HG03097 (cell line): Measurements from ENCODE around the gene ANKRD63.

ENCODE experiments used
- ATAC-seq: cut with Tn5 transposase; IDR thresholded peaks from one replicate; pipeline ENCODE4 v1.9.1; 2021; ENCODE audit not compliant: unreplicated experiment, low FRiP score

ANKRD63 gene

DNA sequence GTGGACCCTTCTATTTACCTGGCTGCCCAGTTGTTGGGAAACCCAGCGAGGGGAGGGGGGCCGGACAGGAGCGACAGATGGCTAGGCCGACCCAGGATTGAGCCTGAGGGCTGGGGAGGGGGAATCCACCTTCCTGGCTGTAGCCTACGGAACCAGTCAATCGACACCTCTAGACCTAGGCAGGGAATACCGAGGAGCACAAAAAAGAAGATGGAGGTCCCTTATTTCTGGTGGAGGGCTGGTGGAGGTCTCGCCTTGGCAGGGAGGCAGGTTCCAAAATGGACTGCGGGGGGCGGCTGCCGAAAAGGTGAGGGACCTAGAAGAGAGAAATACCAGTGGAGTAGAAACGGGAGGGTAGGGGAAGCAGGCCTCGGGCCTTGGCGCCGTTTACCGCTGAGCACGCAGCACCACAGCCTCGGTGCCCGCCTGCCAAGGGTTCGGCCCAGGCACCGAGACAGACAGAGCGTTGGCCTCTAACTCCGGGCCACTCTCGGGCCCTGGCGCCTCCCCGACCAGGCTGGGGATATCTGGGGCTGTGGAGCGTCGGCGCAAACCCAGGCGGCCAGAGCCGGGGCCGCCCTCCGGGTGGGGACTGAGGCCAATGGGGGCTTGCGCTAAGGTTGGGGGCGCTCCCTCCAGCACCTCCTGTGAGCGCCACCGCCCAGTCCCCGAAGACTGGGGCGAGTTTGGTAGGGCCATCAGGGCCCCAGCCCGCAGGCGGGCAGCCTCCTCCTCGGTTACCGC lies 1.6 kb downstream of the ANKRD63 start:
- ATAC-seq: no peak

DNA sequence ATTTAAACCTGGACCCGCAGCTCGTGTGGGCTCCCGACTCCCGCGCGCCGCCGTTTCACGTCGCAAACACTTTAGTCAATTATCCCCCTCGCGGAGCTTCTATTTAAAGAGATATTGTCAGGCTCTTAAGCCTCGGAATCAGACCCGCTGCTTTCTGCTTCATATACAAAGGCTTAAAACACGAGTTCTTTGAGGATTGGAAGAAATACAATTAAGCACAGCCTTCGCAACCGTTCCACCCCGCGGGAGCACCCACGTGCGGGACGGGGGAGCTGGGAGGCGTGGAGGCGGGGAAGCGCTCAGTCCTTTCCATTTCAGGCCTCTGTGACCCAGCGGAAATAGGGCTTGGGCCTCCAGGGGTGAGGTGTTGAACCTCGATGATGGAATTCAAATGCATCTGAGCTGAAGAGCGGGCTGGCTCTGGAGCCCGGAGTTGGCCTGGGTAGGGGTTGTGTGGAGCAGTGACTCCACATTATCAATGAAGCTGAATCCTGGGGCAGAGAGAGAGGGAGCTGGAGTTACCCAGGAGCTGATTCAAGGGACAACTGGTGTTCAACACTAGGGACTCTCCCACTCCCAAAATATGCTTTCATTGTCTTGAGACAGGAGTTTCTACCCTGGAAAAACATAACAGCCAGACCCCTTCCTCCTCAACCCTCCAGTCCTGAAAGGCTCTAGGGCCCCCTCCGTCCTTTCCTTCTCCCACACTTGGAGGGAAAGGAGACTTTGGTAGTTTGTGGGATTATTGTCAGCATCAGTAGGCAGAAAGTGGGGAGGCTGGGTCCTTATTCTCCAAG lies 2.4 kb downstream of the ANKRD63 start:
- ATAC-seq: no peak

DNA sequence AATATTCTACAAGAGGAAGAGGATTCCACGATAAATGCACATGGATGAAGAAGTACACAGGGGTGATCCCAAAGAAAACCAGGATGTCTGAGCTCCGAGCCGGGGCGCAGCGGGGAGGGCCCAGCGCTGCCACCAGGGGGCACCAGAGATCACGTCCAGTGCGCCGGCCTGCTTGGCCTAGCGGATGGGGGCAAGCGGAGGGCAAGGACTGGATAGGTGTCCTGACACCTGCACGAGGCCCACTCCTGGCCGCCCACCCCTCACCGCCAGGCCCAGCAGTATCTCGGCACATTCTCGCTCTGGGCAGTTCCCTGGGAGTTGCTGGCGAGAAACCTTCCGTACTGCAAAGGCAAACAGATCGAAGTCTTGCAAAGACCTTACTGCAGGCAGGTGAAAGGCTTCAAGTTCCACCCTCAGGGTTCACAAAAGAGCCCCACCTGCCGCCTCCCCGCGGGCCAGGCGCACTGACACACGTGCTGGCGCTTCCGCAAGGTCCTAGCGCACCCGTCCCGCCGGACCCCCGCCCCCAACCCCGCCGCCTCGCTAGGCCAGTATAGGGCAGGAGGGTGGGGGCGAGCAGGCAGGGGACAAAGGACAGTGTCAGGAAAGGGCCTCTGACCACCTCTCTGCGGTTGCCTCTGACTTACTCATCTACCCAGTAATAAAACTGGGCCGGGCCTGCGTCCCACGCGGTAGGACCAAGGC lies 3.3 kb downstream of the ANKRD63 start:
- no peak for ATAC-seq

DNA sequence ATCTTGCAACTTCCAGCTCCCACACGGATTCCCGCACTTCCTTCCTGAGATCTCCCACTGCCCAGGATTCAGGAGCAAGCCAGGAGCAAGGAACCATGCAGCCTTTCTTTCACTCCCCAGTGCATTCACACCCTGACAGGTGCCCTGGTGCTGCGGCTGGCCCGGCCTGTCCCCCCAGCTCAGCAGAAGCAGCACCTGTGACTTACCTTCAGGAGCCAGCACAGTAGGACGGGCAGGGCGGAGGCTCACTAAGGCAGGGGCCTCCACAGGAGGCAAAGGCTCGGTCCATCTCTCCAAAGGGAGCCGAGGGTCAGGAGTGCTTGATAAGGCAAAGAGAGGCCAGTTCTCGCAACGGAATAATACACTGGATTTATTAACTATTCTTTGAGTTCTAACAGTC lies 4.8 kb downstream of the ANKRD63 start:
- ATAC-seq: no peak

DNA sequence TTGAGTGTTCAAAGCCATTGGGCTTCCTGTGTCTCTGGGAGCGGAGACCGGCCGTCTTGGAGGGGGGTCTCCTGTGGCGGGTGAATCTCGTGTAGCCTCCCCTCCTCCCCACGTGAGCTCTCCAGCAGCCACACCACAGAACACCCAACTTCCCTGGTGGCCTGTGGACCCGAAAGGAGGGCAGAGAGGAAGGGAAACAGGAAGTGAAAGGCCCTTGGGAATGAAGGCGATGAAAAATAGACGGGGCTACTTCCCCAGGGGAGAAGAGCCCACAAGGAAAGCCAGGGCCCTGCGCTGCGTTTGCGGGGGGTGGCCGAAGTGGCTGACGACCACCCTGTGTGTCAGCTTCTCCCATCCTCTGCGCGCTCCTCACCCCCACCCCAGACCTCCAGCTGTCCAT lies 5.4 kb downstream of the ANKRD63 start:
- no peak for ATAC-seq

DNA sequence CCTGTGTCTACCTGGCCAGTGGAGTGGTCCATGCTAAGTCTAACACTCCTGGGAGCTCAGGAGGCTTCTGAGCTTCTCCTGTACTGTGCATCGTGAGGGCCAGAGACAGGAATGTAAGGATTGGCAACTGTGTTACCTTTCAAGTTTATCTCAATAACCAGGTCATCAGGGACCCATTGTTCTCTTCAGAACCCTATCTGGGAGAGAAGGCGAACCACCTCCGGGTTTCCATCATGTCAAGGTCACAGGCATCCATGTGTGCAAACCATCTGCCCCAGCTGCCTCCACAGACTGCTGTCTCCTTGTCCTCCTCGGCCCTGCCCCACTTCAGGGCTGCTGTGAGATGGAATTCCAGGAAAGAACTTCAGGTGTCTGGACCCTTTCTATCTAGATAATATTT lies 5.9 kb downstream of the ANKRD63 start:
- ATAC-seq: no peak

DNA sequence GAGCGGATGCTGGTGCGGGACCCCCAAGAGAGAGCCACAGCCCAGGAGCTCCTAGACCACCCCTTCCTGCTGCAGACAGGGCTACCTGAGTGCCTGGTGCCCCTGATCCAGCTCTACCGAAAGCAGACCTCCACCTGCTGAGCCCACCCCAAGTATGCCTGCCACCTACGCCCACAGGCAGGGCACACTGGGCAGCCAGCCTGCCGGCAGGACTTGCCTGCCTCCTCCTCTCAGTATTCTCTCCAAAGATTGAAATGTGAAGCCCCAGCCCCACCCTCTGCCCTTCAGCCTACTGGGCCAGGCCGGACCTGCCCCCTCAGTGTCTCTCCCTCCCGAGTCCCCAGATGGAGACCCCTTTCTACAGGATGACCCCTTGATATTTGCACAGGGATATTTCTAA lies 6.9 kb downstream of the ANKRD63 start:
- no peak for ATAC-seq

DNA sequence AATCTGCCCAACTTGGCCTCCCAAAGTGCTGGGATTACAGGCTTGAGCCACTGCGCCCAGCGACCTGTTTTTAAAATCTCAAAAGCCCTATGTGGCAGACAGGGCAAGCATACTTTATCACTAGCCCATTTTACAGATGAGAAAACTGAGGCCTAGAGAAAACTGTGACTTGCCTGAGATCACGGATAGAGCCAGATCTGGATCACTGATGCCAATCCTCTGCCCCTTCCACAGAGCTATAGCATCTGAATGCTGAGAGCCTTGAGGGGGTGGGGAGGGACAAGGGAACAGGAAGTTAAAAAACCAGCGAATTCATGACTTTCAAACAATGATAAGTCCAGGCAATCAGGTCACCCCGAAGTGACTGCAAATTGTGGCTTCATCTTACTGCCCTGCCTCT lies 7.3 kb downstream of the ANKRD63 start:
- no peak for ATAC-seq

DNA sequence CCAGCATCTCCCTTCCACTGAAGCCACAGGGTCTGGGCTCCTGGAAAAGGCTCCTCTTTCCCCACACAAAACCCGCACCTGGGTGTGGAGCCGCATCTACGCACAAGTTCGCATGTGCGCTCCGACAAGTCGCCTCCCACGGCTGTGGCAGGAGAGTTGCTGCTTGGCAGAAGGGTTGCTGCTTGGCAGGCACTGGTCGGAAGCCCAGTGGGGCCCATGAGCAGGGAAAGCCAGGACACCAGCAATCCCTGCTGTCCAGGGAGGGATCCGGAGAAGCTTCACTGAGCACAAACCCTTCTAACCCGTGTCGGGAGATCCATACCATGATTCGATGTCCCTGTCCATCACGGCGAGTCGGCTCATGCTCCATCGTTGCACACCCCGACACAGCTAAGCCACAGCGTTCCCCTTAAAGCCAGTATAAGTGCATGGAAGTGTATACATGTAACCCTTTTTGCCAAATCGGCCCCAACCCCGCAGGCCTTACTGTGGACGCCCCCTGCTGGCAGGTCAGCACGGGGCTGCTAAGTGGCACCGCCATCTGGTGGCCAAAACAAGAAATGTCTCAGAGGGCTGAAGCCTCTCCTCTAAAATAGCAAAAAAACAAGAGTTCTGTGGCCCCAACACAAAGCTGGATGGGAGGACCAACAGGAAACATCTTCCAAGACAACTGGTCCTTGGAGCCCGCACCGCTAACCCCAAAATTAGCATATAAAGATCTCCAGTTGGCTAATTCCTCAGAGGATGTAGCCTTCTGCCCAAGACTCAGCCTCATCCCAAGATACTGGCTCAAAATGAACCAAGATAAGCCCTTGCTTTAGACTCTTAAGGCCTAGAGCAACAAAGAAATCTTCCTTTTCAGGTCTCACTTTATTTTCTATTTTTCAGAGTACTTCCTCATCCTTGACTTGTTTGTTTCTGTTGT lies 8.3 kb downstream of the ANKRD63 start:
- ATAC-seq: no peak

DNA sequence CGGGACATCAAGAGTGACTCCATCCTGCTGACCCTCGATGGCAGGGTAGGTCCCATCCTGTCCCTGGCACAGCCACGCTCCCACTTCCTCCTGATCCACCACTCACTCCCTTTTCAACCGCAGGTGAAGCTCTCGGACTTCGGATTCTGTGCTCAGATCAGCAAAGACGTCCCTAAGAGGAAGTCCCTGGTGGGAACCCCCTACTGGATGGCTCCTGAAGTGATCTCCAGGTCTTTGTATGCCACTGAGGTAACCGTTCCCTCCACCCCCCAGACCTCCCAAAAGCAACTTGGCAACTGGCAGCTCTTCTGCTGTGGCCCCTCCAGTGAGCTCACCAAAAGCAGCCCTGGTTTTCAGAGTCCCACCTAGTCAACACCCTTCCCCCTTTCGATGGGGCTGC lies 9.4 kb downstream of the ANKRD63 start:
- ATAC-seq: no peak

DNA sequence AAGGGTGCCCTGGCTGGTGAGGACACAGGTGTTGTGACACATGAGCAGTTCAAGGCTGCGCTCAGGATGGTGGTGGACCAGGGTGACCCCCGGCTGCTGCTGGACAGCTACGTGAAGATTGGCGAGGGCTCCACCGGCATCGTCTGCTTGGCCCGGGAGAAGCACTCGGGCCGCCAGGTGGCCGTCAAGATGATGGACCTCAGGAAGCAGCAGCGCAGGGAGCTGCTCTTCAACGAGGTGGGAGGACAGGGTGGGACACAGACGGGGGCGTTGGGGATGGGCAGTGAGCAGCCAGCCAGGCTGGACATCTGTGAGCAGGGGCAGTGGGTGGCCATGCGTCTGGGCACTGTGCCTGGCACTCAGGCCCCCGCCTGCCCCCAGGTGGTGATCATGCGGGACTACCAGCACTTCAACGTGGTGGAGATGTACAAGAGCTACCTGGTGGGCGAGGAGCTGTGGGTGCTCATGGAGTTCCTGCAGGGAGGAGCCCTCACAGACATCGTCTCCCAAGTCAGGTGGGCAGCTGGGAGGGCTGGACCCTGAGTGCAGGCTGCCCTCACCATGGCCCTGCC lies 10.3 kb downstream of the ANKRD63 start:
- no peak for ATAC-seq

DNA sequence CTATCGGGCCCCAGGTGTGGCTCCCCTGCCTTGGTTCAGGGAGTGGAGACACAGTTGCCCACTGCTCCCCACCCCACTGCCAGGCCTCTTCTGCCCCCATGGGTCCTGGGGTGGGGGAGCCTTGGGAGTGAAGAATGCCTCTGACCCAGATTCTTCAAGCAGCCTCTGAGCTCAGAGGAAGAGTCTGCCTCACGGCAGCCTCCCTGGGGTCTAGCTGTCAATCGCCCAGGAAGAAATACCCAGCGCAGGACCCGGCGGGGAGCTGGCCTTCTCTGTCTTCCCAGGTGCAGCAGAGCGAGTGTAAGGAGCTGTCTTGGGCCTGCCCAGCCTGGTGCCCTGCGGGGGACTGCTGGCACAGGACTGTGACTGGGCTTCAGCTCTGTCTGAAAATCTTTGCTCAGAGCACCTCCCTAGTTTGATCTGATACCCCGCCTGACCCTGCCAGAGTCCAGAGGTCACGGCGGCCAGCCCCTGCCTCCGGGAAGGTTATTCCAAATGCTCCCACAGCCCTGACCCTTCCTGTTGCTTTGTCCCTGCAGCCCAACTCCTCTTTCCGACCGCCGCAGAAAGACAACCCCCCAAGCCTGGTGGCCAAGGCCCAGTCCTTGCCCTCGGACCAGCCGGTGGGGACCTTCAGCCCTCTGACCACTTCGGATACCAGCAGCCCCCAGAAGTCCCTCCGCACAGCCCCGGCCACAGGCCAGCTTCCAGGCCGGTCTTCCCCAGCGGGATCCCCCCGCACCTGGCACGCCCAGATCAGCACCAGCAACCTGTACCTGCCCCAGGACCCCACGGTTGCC lies 11.0 kb downstream of the ANKRD63 start:
- ATAC-seq: no peak

DNA sequence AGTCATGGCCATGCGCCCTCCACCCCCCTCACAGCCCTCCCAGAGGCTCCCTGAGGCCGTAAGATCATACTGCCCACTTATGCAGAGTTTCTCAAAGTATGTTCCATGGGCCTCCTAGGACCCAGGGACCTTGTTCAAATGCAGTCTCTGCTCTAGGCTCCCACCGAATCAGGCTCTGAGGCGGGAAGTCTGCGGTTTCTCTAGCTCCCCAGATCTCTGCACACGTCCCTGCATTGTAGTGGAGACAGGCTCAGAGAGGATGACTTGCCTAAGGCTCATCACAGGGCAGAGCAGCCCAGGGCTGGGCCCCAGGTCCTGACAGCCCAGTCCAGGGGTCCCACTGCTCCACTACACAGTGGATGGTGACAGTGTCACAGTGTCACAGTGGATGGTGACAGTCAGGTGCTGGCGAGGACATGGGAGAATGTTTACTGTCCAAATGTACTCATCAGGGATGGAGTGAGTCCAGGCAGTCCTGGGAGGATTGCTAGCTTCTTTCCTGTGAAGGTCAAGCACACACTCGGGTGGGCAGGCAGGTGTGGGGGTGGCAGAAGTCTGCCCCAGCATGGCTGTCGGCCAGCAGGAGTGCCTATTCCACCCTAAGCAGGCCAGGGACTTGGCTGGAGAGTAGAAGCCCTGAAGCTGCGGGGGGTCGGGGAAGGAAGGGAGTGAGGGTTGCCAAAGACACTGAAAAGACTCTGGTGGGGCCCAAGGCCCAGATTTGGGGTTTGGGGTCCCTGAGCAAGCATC lies 12.4 kb downstream of the ANKRD63 start:
- no peak for ATAC-seq

DNA sequence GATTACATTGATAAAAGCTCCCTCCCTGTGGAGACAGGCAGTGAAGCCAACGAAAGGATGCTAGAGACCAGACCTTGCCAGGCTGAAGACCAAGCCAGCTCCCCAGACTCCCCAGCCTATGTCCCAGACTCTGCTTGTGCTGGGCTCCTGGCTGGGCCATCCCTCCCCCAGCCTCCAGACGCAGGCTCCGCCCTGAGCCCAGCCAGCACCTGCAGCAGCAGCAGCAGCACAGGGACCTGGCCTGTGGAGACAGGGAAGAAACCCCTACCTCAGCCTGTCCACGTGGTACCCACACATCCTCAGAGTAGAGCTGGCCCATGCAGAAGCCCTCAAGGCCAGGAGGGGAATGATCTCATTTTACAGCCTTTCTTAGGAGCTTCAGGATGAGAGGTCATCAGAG lies 13.3 kb downstream of the ANKRD63 start:
- ATAC-seq: no peak

DNA sequence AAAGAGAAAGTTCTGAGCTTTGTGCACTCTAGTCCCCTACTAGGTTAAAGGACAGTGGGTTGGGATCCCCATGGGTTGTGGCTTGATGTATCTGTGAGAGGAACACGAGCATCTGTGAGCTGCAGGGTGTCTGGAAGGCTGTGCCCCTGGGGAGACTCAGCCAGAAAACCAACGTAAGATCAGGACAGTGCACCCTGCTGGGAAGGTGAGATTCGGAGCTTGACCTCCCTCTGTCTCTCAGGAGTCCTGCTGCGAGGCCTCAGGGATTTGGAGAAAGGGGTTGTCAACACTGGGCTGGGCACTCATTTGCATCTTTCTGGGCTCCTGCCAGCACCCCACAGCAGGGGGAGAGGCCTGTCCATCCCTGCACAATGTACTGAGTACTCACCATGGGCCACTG lies 15.2 kb downstream of the ANKRD63 start:
- ATAC-seq: no peak

DNA sequence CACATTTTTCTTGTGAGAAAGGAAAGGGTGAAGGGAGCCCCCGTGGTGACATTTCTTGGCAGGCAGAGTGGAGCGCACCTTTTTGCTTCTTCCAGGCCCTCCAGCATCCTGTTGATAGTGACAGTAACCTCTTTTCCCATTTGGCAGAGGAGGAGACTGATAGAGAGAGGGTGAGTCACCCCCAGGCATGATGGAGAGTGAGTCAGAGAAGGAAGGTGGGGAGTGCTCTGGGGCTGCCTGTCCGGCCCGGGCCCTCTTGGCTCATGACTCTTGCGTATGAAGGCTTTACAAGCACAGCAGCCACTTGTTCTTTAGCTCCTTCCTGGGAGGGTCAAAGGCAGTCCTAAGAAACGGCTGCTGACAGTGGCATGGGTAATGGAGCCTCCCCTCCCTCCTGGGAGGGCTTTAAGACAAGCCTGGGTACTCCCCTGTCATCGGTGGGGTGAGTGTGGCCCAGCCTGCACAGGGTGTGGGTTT lies 16.0 kb downstream of the ANKRD63 start:
- no peak for ATAC-seq

DNA sequence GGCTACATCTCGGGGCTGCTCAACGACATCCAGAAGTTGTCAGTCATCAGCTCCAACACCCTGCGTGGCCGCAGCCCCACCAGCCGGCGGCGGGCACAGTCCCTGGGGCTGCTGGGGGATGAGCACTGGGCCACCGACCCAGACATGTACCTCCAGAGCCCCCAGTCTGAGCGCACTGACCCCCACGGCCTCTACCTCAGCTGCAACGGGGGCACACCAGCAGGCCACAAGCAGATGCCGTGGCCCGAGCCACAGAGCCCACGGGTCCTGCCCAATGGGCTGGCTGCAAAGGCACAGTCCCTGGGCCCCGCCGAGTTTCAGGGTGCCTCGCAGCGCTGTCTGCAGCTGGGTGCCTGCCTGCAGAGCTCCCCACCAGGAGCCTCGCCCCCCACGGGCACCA lies 17.0 kb downstream of the ANKRD63 start:
- ATAC-seq: no peak

DNA sequence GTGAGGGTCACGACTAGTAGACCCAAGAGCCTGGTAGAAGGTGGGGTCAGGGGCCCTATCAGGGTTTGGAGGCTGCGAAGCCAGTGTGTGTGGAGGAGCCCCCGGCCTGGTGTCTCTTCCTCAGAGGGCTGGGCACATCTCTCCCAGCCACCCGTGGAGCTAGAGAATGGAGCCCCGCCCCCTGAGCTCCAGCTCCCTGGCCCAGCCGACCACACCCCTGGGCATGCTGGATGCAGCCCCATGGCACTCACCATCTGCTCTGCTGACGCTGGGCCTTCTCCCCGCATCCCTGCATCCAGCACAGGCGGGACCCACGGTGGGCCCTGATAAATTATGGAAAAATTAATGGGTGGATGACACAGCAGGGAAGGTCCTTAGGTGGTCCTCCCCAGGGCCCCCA lies 17.5 kb downstream of the ANKRD63 start:
- ATAC-seq: no peak
